T-helper 2 cell treated with Interferon-gamma antibody and Interleukin-4, amounts not matched to agents 5 μg/mL and 100 μg/mL, for 36 hours (primary cell): ENCODE results near the gene GNGT2.
"Not testable (repeated sequence)": the region's sequence is repeated elsewhere in the genome, so short reads cannot be mapped to it uniquely, and the experiment has no call there.

ENCODE experiments used
- DNase-seq: peaks from one replicate; pipeline ENCODE4 v3.0.0; 2021; ENCODE audit warnings: low spot score
- H3K27ac Mint-ChIP-seq: one replicate; pipeline ENCODE4 v1.8.0; 2021; ENCODE audit warnings: mild to moderate bottlenecking, mixed read lengths
- H3K27me3 Mint-ChIP-seq: one replicate; pipeline ENCODE4 v1.8.0; 2021; ENCODE audit warnings: low read depth, mixed read lengths
- H3K36me3 Mint-ChIP-seq: one replicate; pipeline ENCODE4 v1.8.0; 2021; ENCODE audit warnings: low read depth, mixed read lengths
- H3K4me1 Mint-ChIP-seq: one replicate; pipeline ENCODE4 v1.8.0; 2021; ENCODE audit warnings: low read depth, mixed read lengths
- H3K4me3 Mint-ChIP-seq: one replicate; pipeline ENCODE4 v1.8.0; 2022; ENCODE audit warnings: mild to moderate bottlenecking, moderate library complexity, mixed read lengths
- H3K9me3 Mint-ChIP-seq: one replicate; pipeline ENCODE4 v1.8.0; 2021; ENCODE audit warnings: mixed read lengths

The GNGT2 gene

GRCh38 chr17:49187301-49187700, 23.1 kb downstream of the GNGT2 start:
- no peak overlapping the region for H3K4me3 Mint-ChIP-seq

GRCh38 chr17:49185381-49185780, 25.0 kb downstream of the GNGT2 start:
- H3K36me3 Mint-ChIP-seq, H3K27ac Mint-ChIP-seq, H3K4me1 Mint-ChIP-seq, DNase-seq, H3K27me3 Mint-ChIP-seq, H3K4me3 Mint-ChIP-seq: not testable (repeated sequence)
- peaks cover 27% of the 10 kb centered on the region for H3K9me3 Mint-ChIP-seq

More at GRCh38 chr17:49187301-49187700, 23.1 kb downstream of the GNGT2 start:
- Mint-ChIP-seq H3K27me3 (peaks cover under 1% of the 10 kb centered on the region), H3K9me3 (peaks cover 27% of the 10 kb centered on the region), H3K36me3 (peaks cover 9% of the 10 kb centered on the region), H3K27ac (no peak overlapping the region), H3K4me1 (peaks cover 17% of the 10 kb centered on the region)
- DNase-seq: no peak

GRCh38 chr17:49184522-49184921, 25.9 kb downstream of the GNGT2 start:
- H3K27me3 Mint-ChIP-seq, H3K4me3 Mint-ChIP-seq, DNase-seq, H3K4me1 Mint-ChIP-seq, H3K27ac Mint-ChIP-seq, H3K36me3 Mint-ChIP-seq: not testable (repeated sequence)
- peaks cover 27% of the 10 kb centered on the region for H3K9me3 Mint-ChIP-seq

- peaks cover 27% of the 10 kb centered on the region for H3K9me3 Mint-ChIP-seq
- peaks cover 9% of the 10 kb centered on the region for H3K36me3 Mint-ChIP-seq
- no peak for DNase-seq
- peaks cover 3% of the 10 kb centered on the region for H3K4me1 Mint-ChIP-seq
- peaks cover 2% of the 10 kb centered on the region for H3K27me3 Mint-ChIP-seq
- H3K4me3 Mint-ChIP-seq: no peak overlapping the region
- H3K27ac Mint-ChIP-seq: no peak overlapping the region
Observed at GRCh38 chr17:49183801-49184200, 26.6 kb downstream of the GNGT2 start.

GRCh38 chr17:49183341-49183740, 27.0 kb downstream of the GNGT2 start:
- Mint-ChIP-seq H3K4me3 (no peak overlapping the region), H3K27me3 (peaks cover 3% of the 10 kb centered on the region), H3K27ac (no peak overlapping the region), H3K36me3 (peaks cover 9% of the 10 kb centered on the region), H3K4me1 (peaks cover 3% of the 10 kb centered on the region), H3K9me3 (peaks cover 27% of the 10 kb centered on the region)
- no peak for DNase-seq

- no peak overlapping the region for H3K27ac Mint-ChIP-seq
- peaks cover 7% of the 10 kb centered on the region for H3K36me3 Mint-ChIP-seq
- H3K9me3 Mint-ChIP-seq: peaks cover 37% of the 10 kb centered on the region
- H3K27me3 Mint-ChIP-seq: peaks cover 3% of the 10 kb centered on the region
- peaks cover 3% of the 10 kb centered on the region for H3K4me1 Mint-ChIP-seq
- no peak overlapping the region for H3K4me3 Mint-ChIP-seq
- no peak for DNase-seq
Observed at GRCh38 chr17:49180998-49181635, 29.3 kb downstream of the GNGT2 start.

GRCh38 chr17:49180303-49180702, 30.1 kb downstream of the GNGT2 start:
- peaks cover 36% of the 10 kb centered on the region for H3K9me3 Mint-ChIP-seq
- peaks cover 3% of the 10 kb centered on the region for H3K27me3 Mint-ChIP-seq
- H3K27ac Mint-ChIP-seq: no peak overlapping the region
- H3K36me3 Mint-ChIP-seq: peaks cover 3% of the 10 kb centered on the region
- H3K4me3 Mint-ChIP-seq: no peak overlapping the region
- H3K4me1 Mint-ChIP-seq: peaks cover 3% of the 10 kb centered on the region
- DNase-seq: peak; percentile 40

- Mint-ChIP-seq H3K9me3 (peaks cover 33% of the 10 kb centered on the region), H3K27me3 (peaks cover 17% of the 10 kb centered on the region)
- not testable (repeated sequence) for DNase-seq, H3K4me3 Mint-ChIP-seq, H3K27ac Mint-ChIP-seq, H3K36me3 Mint-ChIP-seq, H3K4me1 Mint-ChIP-seq
Observed at GRCh38 chr17:49175978-49176377, 34.4 kb downstream of the GNGT2 start.

GRCh38 chr17:49170711-49171110, 39.7 kb downstream of the GNGT2 start:
- H3K27ac Mint-ChIP-seq, H3K4me1 Mint-ChIP-seq, H3K36me3 Mint-ChIP-seq, DNase-seq, H3K4me3 Mint-ChIP-seq: not testable (repeated sequence)
- peaks cover 18% of the 10 kb centered on the region for H3K9me3 Mint-ChIP-seq
- peaks cover 34% of the 10 kb centered on the region for H3K27me3 Mint-ChIP-seq

- Mint-ChIP-seq H3K27ac (no peak overlapping the region), H3K4me1 (no peaks in the 10 kb centered on the region), H3K9me3 (peaks cover 13% of the 10 kb centered on the region), H3K27me3 (peaks cover 36% of the 10 kb centered on the region), H3K4me3 (no peak overlapping the region), H3K36me3 (no peaks in the 10 kb centered on the region)
- DNase-seq: no peak
Observed at GRCh38 chr17:49170216-49170615, 40.2 kb downstream of the GNGT2 start.

- H3K27ac Mint-ChIP-seq: no peak overlapping the region
- peaks cover 1% of the 10 kb centered on the region for H3K9me3 Mint-ChIP-seq
- no peaks in the 10 kb centered on the region for H3K4me1 Mint-ChIP-seq
- no peak for DNase-seq
- no peaks in the 10 kb centered on the region for H3K36me3 Mint-ChIP-seq
- H3K27me3 Mint-ChIP-seq: peaks cover 36% of the 10 kb centered on the region
- H3K4me3 Mint-ChIP-seq: no peak overlapping the region
Observed at GRCh38 chr17:49168706-49169105, 41.7 kb downstream of the GNGT2 start.

GRCh38 chr17:49165143-49165542, 45.2 kb downstream of the GNGT2 start:
- H3K4me3 Mint-ChIP-seq: no peak overlapping the region
- peaks cover 28% of the 10 kb centered on the region for H3K27me3 Mint-ChIP-seq
- no peaks in the 10 kb centered on the region for H3K4me1 Mint-ChIP-seq
- H3K9me3 Mint-ChIP-seq: no peaks in the 10 kb centered on the region
- H3K27ac Mint-ChIP-seq: no peak overlapping the region
- no peak for DNase-seq
- no peaks in the 10 kb centered on the region for H3K36me3 Mint-ChIP-seq

GRCh38 chr17:49162866-49163265, 47.5 kb downstream of the GNGT2 start:
- DNase-seq: no peak
- Mint-ChIP-seq H3K27me3 (peaks cover 29% of the 10 kb centered on the region), H3K9me3 (no peaks in the 10 kb centered on the region), H3K4me3 (no peak overlapping the region), H3K4me1 (no peaks in the 10 kb centered on the region), H3K27ac (no peak overlapping the region), H3K36me3 (no peaks in the 10 kb centered on the region)

GRCh38 chr17:49157784-49158183, 52.6 kb downstream of the GNGT2 start:
- Mint-ChIP-seq H3K27me3 (peaks cover 25% of the 10 kb centered on the region), H3K9me3 (no peaks in the 10 kb centered on the region), H3K27ac (no peak overlapping the region), H3K36me3 (no peaks in the 10 kb centered on the region), H3K4me3 (no peak overlapping the region), H3K4me1 (no peaks in the 10 kb centered on the region)
- DNase-seq: no peak

- DNase-seq: no peak
- H3K27me3 Mint-ChIP-seq: peaks cover 23% of the 10 kb centered on the region
- no peaks in the 10 kb centered on the region for H3K9me3 Mint-ChIP-seq
- no peak overlapping the region for H3K27ac Mint-ChIP-seq
- no peak overlapping the region for H3K4me3 Mint-ChIP-seq
- no peaks in the 10 kb centered on the region for H3K36me3 Mint-ChIP-seq
- H3K4me1 Mint-ChIP-seq: no peaks in the 10 kb centered on the region
Observed at GRCh38 chr17:49156256-49156655, 54.1 kb downstream of the GNGT2 start.
